ENCODE results near the gene SH3D21.

SH3D21 gene

GRCh38 chr1:36321119-36321951, 15.2 kb downstream of the SH3D21 start:
- TF ChIP-seq CTCF (IDR thresholded peaks at IDR 0.05; ENCODE audit: insufficient read depth, low read depth, low read length, missing control alignments) = no peak
- DNase-seq (ENCODE audit: low read depth) = no peak
- no peak overlapping the region for H3K4me3 ChIP-seq (ENCODE audit: low read length)

- H3K4me3 ChIP-seq (ENCODE audit: low read length) = no peak overlapping the region
- no peak for DNase-seq (ENCODE audit: low read depth)
- no peak for TF ChIP-seq CTCF (IDR thresholded peaks at IDR 0.05; ENCODE audit: insufficient read depth, low read depth, low read length, missing control alignments)
These were observed 16.0 kb downstream of the SH3D21 start for GRCh38 chr1:36322041-36322785.

GRCh38 chr1:36322786-36323635, 16.8 kb downstream of the SH3D21 start:
- no peak for TF ChIP-seq CTCF (IDR thresholded peaks at IDR 0.05; ENCODE audit: insufficient read depth, low read depth, low read length, missing control alignments)
- H3K4me3 ChIP-seq (ENCODE audit: low read length) = peak overlapping the region; percentile 44
- no peak for DNase-seq (ENCODE audit: low read depth)

- H3K4me3 ChIP-seq (ENCODE audit: low read length) = peak within 1 kb of the TSS; percentile 44
- no peak for TF ChIP-seq CTCF (IDR thresholded peaks at IDR 0.05; ENCODE audit: insufficient read depth, low read depth, low read length, missing control alignments)
- peak; percentile 59 for DNase-seq (ENCODE audit: low read depth)
These were observed 17.6 kb downstream of the SH3D21 start, which contains the start of gene EVA1B for GRCh38 chr1:36323636-36324352. Gene EVA1B (minus strand): TSS chr1:36323645. CDS start chr1:36323037, 608 bp downstream.

GRCh38 chr1:36324353-36324703, 18.2 kb downstream of the SH3D21 start:
- no peak overlapping the region for H3K4me3 ChIP-seq (ENCODE audit: low read length)
- DNase-seq (ENCODE audit: low read depth) = no peak
- TF ChIP-seq CTCF (IDR thresholded peaks at IDR 0.05; ENCODE audit: insufficient read depth, low read depth, low read length, missing control alignments) = no peak

GRCh38 chr1:36326499-36326898, 20.3 kb downstream of the SH3D21 start:
- peak; percentile 37 for DNase-seq (ENCODE audit: low read depth)
- H3K4me3 ChIP-seq (ENCODE audit: low read length) = no peak overlapping the region
- TF ChIP-seq CTCF (IDR thresholded peaks at IDR 0.05; ENCODE audit: insufficient read depth, low read depth, low read length, missing control alignments) = no peak

All from epithelial cell of esophagus (primary cell).